ENCODE results near the gene CHD8. TPM values are rescaled to one million over a fixed set of nuclear protein-coding genes. Genes with fewer than 3 reads are reported as not detected.
A peak's percentile ranks its signal among the peaks of the same experiment; 100 is the strongest.

Gene CHD8
- total and polyA plus RNA-seq, 2 of the 13 experiments (the other 11 are each of a cell fraction or from before 2014, with no cell fraction given), result 35.1 to 79.6 TPM

DNA sequence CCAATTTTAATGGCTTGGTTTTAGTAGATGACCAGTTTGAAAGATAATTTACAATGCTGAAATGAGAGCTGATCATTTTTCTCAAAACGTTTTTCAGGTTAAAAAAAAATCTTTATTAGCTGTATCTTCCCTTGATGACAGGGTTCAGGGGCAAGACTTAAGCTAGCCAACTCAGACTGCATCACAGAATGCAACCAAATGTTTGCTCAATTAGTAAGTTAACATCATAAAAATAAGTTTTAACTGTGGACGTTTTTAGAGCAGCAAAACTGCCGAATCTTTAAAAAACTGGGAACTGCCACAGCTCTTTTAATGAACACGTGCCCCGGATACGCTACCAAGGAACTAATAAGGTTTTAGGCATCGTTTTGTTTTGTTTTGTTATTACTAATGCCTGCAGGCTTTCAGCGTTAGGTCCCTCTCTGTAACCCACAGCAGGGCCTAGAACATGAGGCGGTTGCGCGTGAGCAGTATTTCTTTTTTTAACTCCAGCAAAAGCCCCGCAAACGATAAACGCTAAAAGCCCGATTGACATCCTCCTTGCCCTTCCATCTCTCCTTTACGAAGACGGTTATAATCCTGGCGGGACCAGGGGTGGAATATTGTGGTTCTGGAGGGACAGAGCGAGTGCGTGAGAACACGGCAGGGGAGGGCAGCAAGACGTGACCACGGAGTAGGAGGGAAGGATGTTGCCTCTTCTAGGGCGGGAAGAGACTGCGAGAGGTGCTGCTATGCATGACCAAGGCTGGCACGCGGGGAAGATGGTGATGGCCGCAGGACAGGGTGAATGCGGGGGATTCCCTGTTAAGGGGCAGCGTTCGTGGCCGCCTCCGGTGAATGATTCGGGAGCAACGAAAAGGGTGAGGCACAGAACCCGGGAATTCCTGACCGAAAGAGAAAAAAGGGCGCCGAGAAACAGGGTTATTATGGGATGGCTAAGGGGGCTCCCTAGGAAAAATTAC is 72.8 kb downstream of the CHD8 start (continued):
- TF ChIP-seq, protein P1, sequence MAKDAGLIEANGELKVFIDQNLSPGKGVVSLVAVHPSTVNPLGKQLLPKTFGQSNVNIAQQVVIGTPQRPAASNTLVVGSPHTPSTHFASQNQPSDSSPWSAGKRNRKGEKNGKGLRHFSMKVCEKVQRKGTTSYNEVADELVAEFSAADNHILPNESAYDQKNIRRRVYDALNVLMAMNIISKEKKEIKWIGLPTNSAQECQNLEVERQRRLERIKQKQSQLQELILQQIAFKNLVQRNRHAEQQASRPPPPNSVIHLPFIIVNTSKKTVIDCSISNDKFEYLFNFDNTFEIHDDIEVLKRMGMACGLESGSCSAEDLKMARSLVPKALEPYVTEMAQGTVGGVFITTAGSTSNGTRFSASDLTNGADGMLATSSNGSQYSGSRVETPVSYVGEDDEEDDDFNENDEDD (CRISPR knock-in tag; IDR thresholded peaks at IDR 0.05; ENCODE audit: borderline replicate concordance), result peak; percentile 70
- TF ChIP-seq TBP (CRISPR knock-in tag; IDR thresholded peaks at IDR 0.05), result no peak
- no peak for TF ChIP-seq ZNF282 (IDR thresholded peaks at IDR 0.05; ENCODE audit: partially characterized antibody)
- TF ChIP-seq SMAD3 (CRISPR knock-in tag; IDR thresholded peaks at IDR 0.05), result no peak
- TF ChIP-seq, protein P2, sequence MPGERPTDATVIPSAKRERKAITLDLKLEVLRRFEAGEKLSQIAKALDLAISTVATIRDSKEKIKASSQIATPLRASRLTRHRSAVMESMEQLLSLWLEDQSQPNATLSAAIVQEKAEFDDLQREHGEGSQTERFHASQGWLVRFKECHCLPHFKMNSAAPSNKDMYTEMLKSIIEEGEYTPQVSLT (CRISPR knock-in tag; IDR thresholded peaks at IDR 0.05; ENCODE audit: borderline replicate concordance, low read depth), result no peak
- TF ChIP-seq KMT2B (CRISPR knock-in tag; IDR thresholded peaks at IDR 0.05), result no peak
- TF ChIP-seq EP300 (IDR thresholded peaks at IDR 0.05; ENCODE audit: low read depth in 2 of 2, low read length in 2 of 2), result no peak
- no peak; the same call in 1 of the 2 replicates for TF ChIP-seq EP300 (CRISPR knock-in tag; IDR thresholded peaks at IDR 0.05; ENCODE audit: borderline replicate concordance)
- no peak for TF ChIP-seq SP2 (CRISPR knock-in tag; IDR thresholded peaks at IDR 0.05)
- no peak for TF ChIP-seq SSRP1 (CRISPR knock-in tag; IDR thresholded peaks at IDR 0.05)
- TF ChIP-seq MED1 (CRISPR knock-in tag; IDR thresholded peaks at IDR 0.05), result no peak; the same call in none of the 2 replicates
- TF ChIP-seq NCOA2 (CRISPR knock-in tag; IDR thresholded peaks at IDR 0.05), result no peak
- peak; percentile 64; the same call in 1 of the 2 replicates for TF ChIP-seq MED13 (CRISPR knock-in tag; IDR thresholded peaks at IDR 0.05)
- no peak; the same call in 1 of the 2 replicates for TF ChIP-seq HMG20A (CRISPR knock-in tag; IDR thresholded peaks at IDR 0.05; ENCODE audit: borderline replicate concordance)
- no peak; the same call in 1 of the 2 replicates for TF ChIP-seq ZNF205 (CRISPR knock-in tag; IDR thresholded peaks at IDR 0.05)
- no peak for TF ChIP-seq FOXJ3 (CRISPR knock-in tag; IDR thresholded peaks at IDR 0.05; ENCODE audit: borderline replicate concordance)
- TF ChIP-seq ZNF746 (CRISPR knock-in tag; IDR thresholded peaks at IDR 0.05), result no peak; the same call in 1 of the 2 replicates
- no peak for TF ChIP-seq MBNL3 (CRISPR knock-in tag; conservative IDR thresholded peaks at IDR 0.05)
- TF ChIP-seq HNRNPUL1 (IDR thresholded peaks at IDR 0.05; ENCODE audit: low read depth, low read length), result no peak
- 0 out of 2 replicates have a peak, but pooled peaks have one; percentile 36 for TF ChIP-seq MAZ (IDR thresholded peaks at IDR 0.05; ENCODE audit: borderline replicate concordance, low read depth, low read length)
- peak; percentile 11; the same call in 1 of the 2 replicates for TF ChIP-seq MAZ (CRISPR knock-in tag; IDR thresholded peaks at IDR 0.05; ENCODE audit: low read depth)
- TF ChIP-seq NFE2L1 (CRISPR knock-in tag; IDR thresholded peaks at IDR 0.05; ENCODE audit: borderline replicate concordance), result peak; percentile 64; the same call in 1 of the 2 replicates
- no peak for TF ChIP-seq NFKBIZ (CRISPR knock-in tag; IDR thresholded peaks at IDR 0.05)
- TF ChIP-seq ZFAT (CRISPR knock-in tag; conservative IDR thresholded peaks at IDR 0.05), result peak; percentile 43; the same call in 1 of the 2 replicates
- TF ChIP-seq RAD51 (IDR thresholded peaks at IDR 0.05; ENCODE audit: borderline replicate concordance), result no peak
- TF ChIP-seq MAF1 (CRISPR knock-in tag; IDR thresholded peaks at IDR 0.05; ENCODE audit: borderline replicate concordance), result no peak
- no peak; the same call in 1 of the 2 replicates for TF ChIP-seq ZNF230 (CRISPR knock-in tag; IDR thresholded peaks at IDR 0.05)
- TF ChIP-seq ZNF672 (CRISPR knock-in tag; IDR thresholded peaks at IDR 0.05), result no peak
